Thyroid gland (tissue), 4 donors: ENCODE measurements around the gene ANKRD9.

Source experiments
- POLR2A ChIP-seq, 2 donors: fragments of 450-650 bp; IDR thresholded peaks; one replicate each; pipeline ENCODE4 v1.6.1; 2017; ENCODE audit warnings: antibody characterized with exemption in 2 of 2, mild to moderate bottlenecking in 2 of 2, moderate library complexity in 1 of 2
- TF ChIP-seq, protein P1 (sequence below), 6 experiments: fragments of 200-600 bp in 3 of 6; fragments of 450-650 bp in 3 of 6; sonication (generic) in 3 of 6; IDR thresholded peaks; one replicate each; pipeline ENCODE4 v1.5.1; 2016 to 2019; ENCODE audit warnings: antibody characterized with exemption in 6 of 6, mild to moderate bottlenecking in 2 of 6, inconsistent platforms in 1 of 6, moderate library complexity in 1 of 6

DNA sequence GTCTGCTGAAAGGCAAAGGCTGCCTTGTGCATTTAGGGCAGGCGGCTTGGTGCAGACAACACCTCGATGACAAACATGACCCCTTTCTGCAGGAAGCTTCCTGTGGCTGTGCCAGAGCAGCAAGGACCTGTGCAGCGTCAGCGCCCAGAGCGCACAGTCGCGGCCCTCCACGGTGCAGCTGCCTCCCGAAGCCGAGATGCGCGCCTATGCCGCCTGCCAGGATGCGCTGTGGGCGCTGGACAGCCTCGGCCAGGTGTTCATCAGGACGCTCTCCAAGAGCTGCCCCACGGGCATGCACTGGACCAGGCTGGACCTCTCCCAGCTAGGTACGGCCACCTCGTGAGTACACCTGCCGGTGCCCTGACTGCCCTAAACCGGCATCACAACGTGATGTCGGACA, 57.3 kb downstream of the ANKRD9 start:
- TF ChIP-seq, protein P1, sequence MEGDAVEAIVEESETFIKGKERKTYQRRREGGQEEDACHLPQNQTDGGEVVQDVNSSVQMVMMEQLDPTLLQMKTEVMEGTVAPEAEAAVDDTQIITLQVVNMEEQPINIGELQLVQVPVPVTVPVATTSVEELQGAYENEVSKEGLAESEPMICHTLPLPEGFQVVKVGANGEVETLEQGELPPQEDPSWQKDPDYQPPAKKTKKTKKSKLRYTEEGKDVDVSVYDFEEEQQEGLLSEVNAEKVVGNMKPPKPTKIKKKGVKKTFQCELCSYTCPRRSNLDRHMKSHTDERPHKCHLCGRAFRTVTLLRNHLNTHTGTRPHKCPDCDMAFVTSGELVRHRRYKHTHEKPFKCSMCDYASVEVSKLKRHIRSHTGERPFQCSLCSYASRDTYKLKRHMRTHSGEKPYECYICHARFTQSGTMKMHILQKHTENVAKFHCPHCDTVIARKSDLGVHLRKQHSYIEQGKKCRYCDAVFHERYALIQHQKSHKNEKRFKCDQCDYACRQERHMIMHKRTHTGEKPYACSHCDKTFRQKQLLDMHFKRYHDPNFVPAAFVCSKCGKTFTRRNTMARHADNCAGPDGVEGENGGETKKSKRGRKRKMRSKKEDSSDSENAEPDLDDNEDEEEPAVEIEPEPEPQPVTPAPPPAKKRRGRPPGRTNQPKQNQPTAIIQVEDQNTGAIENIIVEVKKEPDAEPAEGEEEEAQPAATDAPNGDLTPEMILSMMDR (IDR thresholded peaks at IDR 0.05) = no peak
- TF ChIP-seq POLR2A (IDR thresholded peaks at IDR 0.05) = no peak
